ENCODE results near the gene TRIM9. TPM values are rescaled to one million over a fixed set of nuclear protein-coding genes. Genes with fewer than 3 reads are reported as not detected.

The TRIM9 gene
- total and polyA plus RNA-seq, 2 of the 4 experiments (the other 2 are of a cell fraction): under 0.01 to 0.09 TPM

DNA sequence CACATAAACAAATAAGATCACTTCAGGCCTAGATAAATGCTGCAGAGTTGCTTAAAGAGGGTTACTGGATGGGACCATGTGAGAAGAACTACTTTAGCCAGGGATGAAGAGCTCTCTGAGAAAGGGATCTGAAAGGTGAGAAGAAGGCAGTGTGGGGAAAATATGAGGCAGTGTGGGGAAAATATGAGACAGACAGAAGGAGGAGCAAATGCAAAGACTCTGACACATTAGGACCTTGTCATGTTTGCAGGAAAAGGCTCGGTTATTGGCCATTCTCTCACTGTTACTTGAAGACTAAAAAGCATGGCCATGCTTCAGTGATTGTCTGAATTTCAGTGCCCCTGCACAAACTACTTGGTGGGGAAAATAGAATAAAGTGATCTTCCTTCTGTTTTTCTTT, 22.7 kb upstream of the TRIM9 start:
- H3K4me1 ChIP-seq (ENCODE audit: control insufficient read depth, insufficient read depth, low read length): no peaks in the 10 kb centered on the region
- ChIA-PET POLR2A (ENCODE audit: unreplicated experiment) (no interaction called here), CTCF (no interaction called here)
- H4K20me1 ChIP-seq (ENCODE audit: insufficient read depth, low read length): no peaks in the 10 kb centered on the region
- no peak overlapping the region for H4K91ac ChIP-seq (ENCODE audit: insufficient read depth, low read depth, low read length)
- no peak overlapping the region for H3K4me3 ChIP-seq (ENCODE audit: insufficient read depth, low read depth, low read length)
- no peak overlapping the region for H2BK5ac ChIP-seq (ENCODE audit: low read depth, low read length, poor library complexity, severe bottlenecking)
- H3K56ac ChIP-seq (ENCODE audit: extremely low read depth, insufficient read depth, low read length): no peak overlapping the region
- in situ Hi-C loops (cut with MboI; ENCODE audit: low sequenced_read_pairs): no loop called here
- dilution Hi-C loops (cut with HindIII; ENCODE audit: low sequenced_read_pairs, unreplicated experiment): no loop called here
- no peaks in the 10 kb centered on the region for H3K79me1 ChIP-seq (ENCODE audit: low read depth in 1 of 2, low read length in 2 of 2)
- no peak for DNase-seq
- H3K9ac ChIP-seq (ENCODE audit: low read depth, low read length): no peak overlapping the region
- no peaks in the 10 kb centered on the region for H3K9me3 ChIP-seq (ENCODE audit: control insufficient read depth, insufficient read depth, low read length)
- WGBS, 2 experiments (ENCODE audit: extremely low coverage in 2 of 2, insufficient read length in 1 of 2): 20% methylated on average over 1 of the region's 1 CpG; no CpG with 5 or more reads in 1 of the 2 experiments
- intact Hi-C loops (cut with micrococcal nuclease): no loop called here
- no peak for TF ChIP-seq POLR2A (IDR thresholded peaks at IDR 0.05; ENCODE audit: low read depth, low read length)
- no peak for TF ChIP-seq BHLHE40 (IDR thresholded peaks at IDR 0.05; ENCODE audit: low read depth, low read length)
- no peak for TF ChIP-seq NFE2L2 (IDR thresholded peaks at IDR 0.05; ENCODE audit: low read depth, low read length)
- no peak for TF ChIP-seq CHD1 (IDR thresholded peaks at IDR 0.05; ENCODE audit: low read depth, low read length)
- no peak for TF ChIP-seq CEBPB (IDR thresholded peaks at IDR 0.05; ENCODE audit: low read depth, low read length)
- TF ChIP-seq FOS (IDR thresholded peaks at IDR 0.05; ENCODE audit: low read depth, low read length): no peak
- TF ChIP-seq, protein P1, sequence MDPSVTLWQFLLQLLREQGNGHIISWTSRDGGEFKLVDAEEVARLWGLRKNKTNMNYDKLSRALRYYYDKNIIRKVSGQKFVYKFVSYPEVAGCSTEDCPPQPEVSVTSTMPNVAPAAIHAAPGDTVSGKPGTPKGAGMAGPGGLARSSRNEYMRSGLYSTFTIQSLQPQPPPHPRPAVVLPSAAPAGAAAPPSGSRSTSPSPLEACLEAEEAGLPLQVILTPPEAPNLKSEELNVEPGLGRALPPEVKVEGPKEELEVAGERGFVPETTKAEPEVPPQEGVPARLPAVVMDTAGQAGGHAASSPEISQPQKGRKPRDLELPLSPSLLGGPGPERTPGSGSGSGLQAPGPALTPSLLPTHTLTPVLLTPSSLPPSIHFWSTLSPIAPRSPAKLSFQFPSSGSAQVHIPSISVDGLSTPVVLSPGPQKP (IDR thresholded peaks at IDR 0.05; ENCODE audit: borderline replicate concordance, low read depth, low read length): no peak
- H3K36me3 ChIP-seq (ENCODE audit: control insufficient read depth, insufficient read depth, low read length): no peaks in the 10 kb centered on the region
- H3K23ac ChIP-seq (ENCODE audit: low read depth, low read length): no peak overlapping the region
- H2BK20ac ChIP-seq (ENCODE audit: low read depth, low read length): no peak overlapping the region
- H4K8ac ChIP-seq (ENCODE audit: low read depth in 2 of 2, low read length in 2 of 2): no peak overlapping the region
- H2BK120ac ChIP-seq (ENCODE audit: low read depth, low read length): no peak overlapping the region
- H2AK9ac ChIP-seq (replicated peaks; ENCODE audit: low read depth, low read length, poor library complexity): no peak overlapping the region
- no peak for ATAC-seq (ENCODE audit: low read depth)
- peaks cover 40% of the 10 kb centered on the region for H3K27me3 ChIP-seq (ENCODE audit: control insufficient read depth, insufficient read depth, low read length)
- H2AFZ ChIP-seq (replicated peaks; ENCODE audit: low read length, poor library complexity): no peak overlapping the region
- H3K27ac ChIP-seq (ENCODE audit: insufficient read depth, low read length): no peak overlapping the region
- no peaks in the 10 kb centered on the region for H3K9me1 ChIP-seq (ENCODE audit: insufficient read depth, low read length)
- H3K18ac ChIP-seq (ENCODE audit: low read depth, low read length): no peak overlapping the region
- H3K4ac ChIP-seq (ENCODE audit: low read depth, low read length): no peak overlapping the region
- H2AK5ac ChIP-seq (ENCODE audit: low read depth, low read length): no peak overlapping the region
- no peak overlapping the region for H4K5ac ChIP-seq (ENCODE audit: low read depth, low read length)
- H3K14ac ChIP-seq (replicated peaks; ENCODE audit: low read depth, low read length): no peak overlapping the region
- H3K4me2 ChIP-seq (ENCODE audit: low read depth, low read length): no peak overlapping the region
- H2BK15ac ChIP-seq (ENCODE audit: low read depth, low read length): no peak overlapping the region
- BruUV-seq (replicated peaks): no TSS peak

All from IMR-90 (cell line).